AG09319 (cell line): Measurements from ENCODE around the gene ADGRD2.
A peak's percentile ranks its signal among the peaks of the same experiment; 100 is the strongest.

Source experiments
- DNase-seq: peaks from one replicate; pipeline ENCODE4 v3.0.0-alpha.2; 2010; ENCODE audit warnings: low read depth; ENCODE audit errors: extremely low read depth
- CTCF ChIP-seq: IDR thresholded peaks from 2 replicates; pipeline ENCODE4 v1.5.1; 2011; ENCODE audit warnings: low read depth, mild to moderate bottlenecking, inconsistent platforms, low read length, moderate library complexity

Gene ADGRD2

GRCh38 chr9:124450241-124450924, at the start of gene ADGRD2:
ADGRD2 (plus strand) TSS chr9:124450451; CDS start chr9:124451667, 1,216 bp downstream.
- no peak for DNase-seq
- no peak for TF ChIP-seq CTCF

GRCh38 chr9:124403246-124403645, 47.0 kb upstream of the ADGRD2 start:
- TF ChIP-seq CTCF, result no peak
- no peak for DNase-seq

GRCh38 chr9:124409410-124409809, 40.8 kb upstream of the ADGRD2 start:
- no peak for TF ChIP-seq CTCF

GRCh38 chr9:124410321-124410913, 39.8 kb upstream of the ADGRD2 start:
- peak; percentile 24 for TF ChIP-seq CTCF
- no peak for DNase-seq

More at GRCh38 chr9:124409410-124409809, 40.8 kb upstream of the ADGRD2 start:
- DNase-seq, result no peak

- no peak for DNase-seq
- TF ChIP-seq CTCF, result no peak
Observed at GRCh38 chr9:124411514-124412227, 38.6 kb upstream of the ADGRD2 start.

- TF ChIP-seq CTCF, result no peak
- DNase-seq, result no peak
Observed at GRCh38 chr9:124412228-124412575, 38.0 kb upstream of the ADGRD2 start.

GRCh38 chr9:124414612-124415011, 35.6 kb upstream of the ADGRD2 start:
- TF ChIP-seq CTCF, result no peak
- DNase-seq, result no peak
